Measurements from ENCODE around the gene NTM.
A peak's percentile ranks its signal among the peaks of the same experiment; 100 is the strongest.

The NTM gene

GRCh38 chr11:131690776-131691175 is 320.4 kb downstream of the NTM start:
- Histone ChIP-seq H3K9me3 (ENCODE audit: control insufficient read depth, insufficient read depth, low read length) (no peaks in the 10 kb centered on the region), H3K4me3 (ENCODE audit: low read length) (no peak overlapping the region), H4K20me1 (ENCODE audit: control insufficient read depth, insufficient read depth, low read depth, low read length) (no peaks in the 10 kb centered on the region), H3F3A (ENCODE audit: control insufficient read depth, insufficient read depth) (no peaks in the 10 kb centered on the region), H3K9me2 (replicated peaks; ENCODE audit: control insufficient read depth, low read length) (no peaks in the 10 kb centered on the region), H3K4me2 (ENCODE audit: low read length) (no peak overlapping the region), H3K4me1 (ENCODE audit: control insufficient read depth, low read length) (no peaks in the 10 kb centered on the region), H3K36me3 (ENCODE audit: control insufficient read depth, low read length) (no peaks in the 10 kb centered on the region), H3K27ac (ENCODE audit: low read depth, low read length) (no peak overlapping the region), H3K27me3 (ENCODE audit: control insufficient read depth, low read length) (no peaks in the 10 kb centered on the region), H3K79me2 (ENCODE audit: control insufficient read depth, low read length) (no peaks in the 10 kb centered on the region)
- TF ChIP-seq EZH2phosphoT487 (IDR thresholded peaks at IDR 0.05; ENCODE audit: borderline replicate concordance, low read length) (no peak), CTCF (IDR thresholded peaks at IDR 0.05; ENCODE audit: low read depth, low read length, poor library complexity, severe bottlenecking) (no peak)

GRCh38 chr11:131691181-131692041 is 321.0 kb downstream of the NTM start:
- Histone ChIP-seq H3K9me3 (ENCODE audit: control insufficient read depth, insufficient read depth, low read length) (no peaks in the 10 kb centered on the region), H3K4me3 (ENCODE audit: low read length) (no peak overlapping the region), H3K27ac (ENCODE audit: low read depth, low read length) (no peak overlapping the region), H3K9me2 (replicated peaks; ENCODE audit: control insufficient read depth, low read length) (no peaks in the 10 kb centered on the region), H3F3A (ENCODE audit: control insufficient read depth, insufficient read depth) (no peaks in the 10 kb centered on the region), H3K36me3 (ENCODE audit: control insufficient read depth, low read length) (no peaks in the 10 kb centered on the region), H3K79me2 (ENCODE audit: control insufficient read depth, low read length) (no peaks in the 10 kb centered on the region), H3K4me1 (ENCODE audit: control insufficient read depth, low read length) (no peaks in the 10 kb centered on the region), H3K27me3 (ENCODE audit: control insufficient read depth, low read length) (no peaks in the 10 kb centered on the region), H3K4me2 (ENCODE audit: low read length) (no peak overlapping the region), H4K20me1 (ENCODE audit: control insufficient read depth, insufficient read depth, low read depth, low read length) (no peaks in the 10 kb centered on the region)
- TF ChIP-seq CTCF (IDR thresholded peaks at IDR 0.05; ENCODE audit: low read depth, low read length, poor library complexity, severe bottlenecking) (peak; percentile 17), EZH2phosphoT487 (IDR thresholded peaks at IDR 0.05; ENCODE audit: borderline replicate concordance, low read length) (no peak)

- Histone ChIP-seq H3K27me3 (ENCODE audit: control insufficient read depth, low read length) (no peaks in the 10 kb centered on the region), H3K79me2 (ENCODE audit: control insufficient read depth, low read length) (no peaks in the 10 kb centered on the region), H3K9me2 (replicated peaks; ENCODE audit: control insufficient read depth, low read length) (no peaks in the 10 kb centered on the region), H3F3A (ENCODE audit: control insufficient read depth, insufficient read depth) (no peaks in the 10 kb centered on the region), H4K20me1 (ENCODE audit: control insufficient read depth, insufficient read depth, low read depth, low read length) (no peaks in the 10 kb centered on the region), H3K27ac (ENCODE audit: low read depth, low read length) (no peak overlapping the region), H3K4me1 (ENCODE audit: control insufficient read depth, low read length) (no peaks in the 10 kb centered on the region), H3K36me3 (ENCODE audit: control insufficient read depth, low read length) (no peaks in the 10 kb centered on the region), H3K9me3 (ENCODE audit: control insufficient read depth, insufficient read depth, low read length) (no peaks in the 10 kb centered on the region), H3K4me2 (ENCODE audit: low read length) (no peak overlapping the region), H3K4me3 (ENCODE audit: low read length) (no peak overlapping the region)
- TF ChIP-seq EZH2phosphoT487 (IDR thresholded peaks at IDR 0.05; ENCODE audit: borderline replicate concordance, low read length) (no peak), CTCF (IDR thresholded peaks at IDR 0.05; ENCODE audit: low read depth, low read length, poor library complexity, severe bottlenecking) (no peak)
Observed at GRCh38 chr11:131692151-131692550, 321.7 kb downstream of the NTM start.
